H9 (cell line): ENCODE data around the gene SGCE. TPM values are rescaled to one million over a fixed set of nuclear protein-coding genes. Genes with fewer than 3 reads are reported as not detected.

ENCODE experiments used
- DNase-seq: peaks from one replicate; pipeline ENCODE4 v3.0.0-alpha.2; 2017
- H2AFZ ChIP-seq: one replicate; pipeline ENCODE4 v1.6.1; 2013; ENCODE audit warnings: mild to moderate bottlenecking, low read length, control low read depth, moderate library complexity
- H2AK5ac ChIP-seq: 2 replicates; pipeline ENCODE4 v1.6.1; 2013; ENCODE audit warnings: low read length, control low read depth, mixed read lengths; ENCODE audit not compliant: insufficient read length
- H2BK120ac ChIP-seq: one replicate; pipeline ENCODE4 v1.6.1; 2013; ENCODE audit warnings: low read depth, mild to moderate bottlenecking, low read length, control low read depth, inconsistent platforms; ENCODE audit not compliant: poor library complexity, severe bottlenecking
- H2BK12ac ChIP-seq: 2 replicates; pipeline ENCODE4 v1.6.1; 2013; ENCODE audit warnings: low read length, control low read depth, mixed read lengths, low read depth; ENCODE audit not compliant: insufficient read length
- H2BK15ac ChIP-seq: 2 replicates; pipeline ENCODE4 v1.6.1; 2013; ENCODE audit warnings: low read depth, low read length, control low read depth
- H2BK20ac ChIP-seq: one replicate; pipeline ENCODE4 v1.6.1; 2013; ENCODE audit warnings: low read depth, mild to moderate bottlenecking, low read length, control low read depth, inconsistent platforms; ENCODE audit not compliant: poor library complexity, severe bottlenecking
- H2BK5ac ChIP-seq: 2 replicates; pipeline ENCODE4 v1.6.1; 2013; ENCODE audit warnings: low read length, control low read depth, mixed read lengths; ENCODE audit not compliant: insufficient read length
- H3K14ac ChIP-seq: 2 replicates; pipeline ENCODE4 v1.6.1; 2013; ENCODE audit warnings: low read length, control low read depth; ENCODE audit not compliant: insufficient read depth
- H3K18ac ChIP-seq: 2 replicates; pipeline ENCODE4 v1.6.1; 2013; ENCODE audit warnings: low read depth, mild to moderate bottlenecking, mixed read lengths, low read length, control low read depth; ENCODE audit not compliant: insufficient read length
- H3K23ac ChIP-seq: 2 replicates; pipeline ENCODE4 v1.6.1; 2013; ENCODE audit warnings: low read length, control low read depth, mixed read lengths, low read depth; ENCODE audit not compliant: insufficient read length
- H3K23me2 ChIP-seq: 2 replicates; pipeline ENCODE4 v1.6.1; 2013; ENCODE audit warnings: low read depth, mild to moderate bottlenecking, mixed read lengths, low read length, control low read depth; ENCODE audit not compliant: insufficient read length, poor library complexity, severe bottlenecking
- H3K27ac ChIP-seq: 2 replicates; pipeline ENCODE4 v1.5.1; 2013; ENCODE audit warnings: low read length, control low read depth, mixed read lengths, low read depth; ENCODE audit not compliant: insufficient read length
- H3K27me3 ChIP-seq: 2 replicates; pipeline ENCODE4 v1.6.1; 2013; ENCODE audit warnings: low read length, control low read depth, inconsistent platforms; ENCODE audit not compliant: insufficient read depth
- H3K4ac ChIP-seq: 2 replicates; pipeline ENCODE4 v1.6.1; 2013; ENCODE audit warnings: low read depth, mild to moderate bottlenecking, control low read depth, inconsistent platforms, low read length, moderate library complexity
- H3K4me1 ChIP-seq: 2 replicates; pipeline ENCODE4 v1.6.1; 2013; ENCODE audit warnings: low read length, control low read depth, inconsistent platforms; ENCODE audit not compliant: insufficient read depth
- H3K4me2 ChIP-seq: 2 replicates; pipeline ENCODE4 v1.6.1; 2013; ENCODE audit warnings: low read length, control low read depth, mixed read lengths; ENCODE audit not compliant: insufficient read length, insufficient read depth
- H3K56ac ChIP-seq: 2 replicates; pipeline ENCODE4 v1.6.1; 2013; ENCODE audit warnings: low read depth, mild to moderate bottlenecking, mixed read lengths, low read length, control low read depth; ENCODE audit not compliant: insufficient read length
- H3K79me1 ChIP-seq: 2 replicates; pipeline ENCODE4 v1.6.1; 2013; ENCODE audit warnings: low read depth, mild to moderate bottlenecking, moderate library complexity, low read length, control low read depth, inconsistent platforms; ENCODE audit not compliant: insufficient read depth, poor library complexity, severe bottlenecking
- H3K79me2 ChIP-seq: 2 replicates; pipeline ENCODE4 v1.6.1; 2013; ENCODE audit warnings: low read length, control low read depth, inconsistent platforms; ENCODE audit not compliant: insufficient read depth
- H3K9ac ChIP-seq: 2 replicates; pipeline ENCODE4 v1.6.1; 2013; ENCODE audit warnings: low read length, control low read depth, mixed read lengths; ENCODE audit not compliant: insufficient read length; ENCODE audit errors: extremely low read depth
- H3K9me3 ChIP-seq: one replicate; pipeline ENCODE4 v1.6.1; 2013; ENCODE audit warnings: low read depth, low read length, inconsistent platforms; ENCODE audit not compliant: control insufficient read depth
- H3T11ph ChIP-seq: one replicate; pipeline ENCODE4 v1.6.1; 2013; ENCODE audit warnings: mild to moderate bottlenecking, low read length, control low read depth, inconsistent platforms
- H4K20me1 ChIP-seq: one replicate; pipeline ENCODE4 v1.6.1; 2013; ENCODE audit not compliant: control insufficient read depth, insufficient read length, insufficient read depth
- H4K5ac ChIP-seq: 2 replicates; pipeline ENCODE4 v1.6.1; 2013; ENCODE audit warnings: low read depth, mild to moderate bottlenecking, mixed read lengths, low read length, control low read depth; ENCODE audit not compliant: insufficient read length
- H4K8ac ChIP-seq: replicated peaks from 2 replicates; pipeline ENCODE4 v1.6.1; 2013; ENCODE audit warnings: low read length, control low read depth, mixed read lengths, low read depth; ENCODE audit not compliant: insufficient read length
- H4K91ac ChIP-seq: 2 replicates; pipeline ENCODE4 v1.6.1; 2013; ENCODE audit warnings: low read depth, mild to moderate bottlenecking, moderate library complexity, mixed read lengths, low read length, control low read depth; ENCODE audit not compliant: insufficient read length
- H3K27ac Mint-ChIP-seq, 3 experiments: 2 replicates in 2 of 3; 3 replicates in 1 of 3; pipeline ENCODE4 v1.8.0; 2020 to 2021; ENCODE audit warnings: mixed read lengths in 3 of 3, mild to moderate bottlenecking in 1 of 3, moderate library complexity in 1 of 3
- H3K27me3 Mint-ChIP-seq: 2 replicates; pipeline ENCODE4 v1.8.0; 2021; ENCODE audit warnings: low read depth, mild to moderate bottlenecking, moderate library complexity, mixed read lengths
- H3K36me3 Mint-ChIP-seq, 3 experiments: 2 replicates in 2 of 3; 3 replicates in 1 of 3; pipeline ENCODE4 v1.8.0; 2020 to 2021; ENCODE audit warnings: low read depth in 3 of 3, mixed read lengths in 3 of 3; ENCODE audit not compliant: insufficient read depth in 1 of 3
- H3K4me1 Mint-ChIP-seq, 2 experiments: 2 replicates each; pipeline ENCODE4 v1.8.0; 2020; ENCODE audit warnings: mixed read lengths in 2 of 2
- H3K4me3 Mint-ChIP-seq, 2 experiments: 2 replicates in 1 of 2; 3 replicates in 1 of 2; pipeline ENCODE4 v1.8.0; 2020 to 2021; ENCODE audit warnings: mild to moderate bottlenecking in 2 of 2, mixed read lengths in 2 of 2, moderate library complexity in 1 of 2
- H3K9me3 Mint-ChIP-seq, 2 experiments: 2 replicates in 1 of 2; 3 replicates in 1 of 2; pipeline ENCODE4 v1.8.0; 2020; ENCODE audit warnings: mild to moderate bottlenecking in 2 of 2, mixed read lengths in 2 of 2, moderate library complexity in 1 of 2
- WGBS: extraction: QIAGEN DNeasy Blood & Tissue Kit; methylation state at CpG from one replicate; pipeline ENCODE4 v1.1.7; 2013; ENCODE audit warnings: missing lambda C conversion rate, low lambda C conversion rate, mixed read lengths; ENCODE audit not compliant: insufficient read length; ENCODE audit errors: extremely low coverage; 5-methylcytosine and 5-hydroxymethylcytosine counted together
- total RNA-seq: library from RNA; stranded (reverse); gene quantifications from 2 replicates; pipeline ENCODE4 v1.2.1, GENCODE V29; 2021
- TF ChIP-seq, protein P1 (sequence below): fragments of 200-600 bp; sonication (generic); conservative IDR thresholded peaks from 3 replicates; pipeline ENCODE4 v1.8.0; 2021; ENCODE audit warnings: antibody characterized with exemption, mild to moderate bottlenecking

The SGCE gene
- total RNA-seq, 1 experiment from 2014 or later: 30.5 TPM

DNA sequence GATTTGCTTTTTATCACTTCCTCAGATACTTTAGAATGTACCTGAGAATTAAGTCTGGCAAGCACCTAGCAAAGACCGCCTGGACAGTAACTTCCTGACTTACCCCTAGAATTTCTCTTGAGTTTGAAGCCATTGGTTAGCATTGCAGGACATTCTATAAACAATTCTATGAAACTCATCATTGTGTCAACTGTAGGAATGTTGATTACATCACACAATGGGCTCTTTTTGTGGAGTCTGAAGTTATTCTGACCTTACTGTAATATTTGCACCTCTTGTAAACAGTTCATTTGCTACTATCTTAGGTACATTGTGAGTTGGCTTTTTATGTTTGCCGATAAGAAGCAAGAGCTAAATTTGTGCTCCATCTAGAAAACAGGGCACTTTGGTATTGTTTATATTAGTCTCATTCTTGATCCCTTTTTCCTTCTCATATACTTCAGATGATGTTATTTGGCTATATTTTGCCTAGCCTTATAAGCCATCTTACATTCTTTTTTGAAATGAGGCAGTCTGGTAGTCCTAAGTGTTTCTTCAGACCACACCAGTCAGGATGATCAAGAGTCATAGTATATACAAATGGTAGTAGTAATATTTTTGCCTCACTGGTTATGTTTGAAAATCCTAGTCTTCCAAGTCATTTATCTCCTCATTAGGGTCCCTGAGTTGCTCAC lies 94.0 kb downstream of the SGCE start:
- H4K91ac ChIP-seq: no peak overlapping the region
- H3K27ac ChIP-seq: no peak overlapping the region
- no peaks in the 10 kb centered on the region for H3K79me1 ChIP-seq
- no peak overlapping the region for H3K18ac ChIP-seq
- H3K9me3 ChIP-seq: no peaks in the 10 kb centered on the region
- no peaks in the 10 kb centered on the region for H3K4me1 ChIP-seq
- no peak overlapping the region for H2AK5ac ChIP-seq
- H2BK12ac ChIP-seq: no peak overlapping the region
- no peaks in the 10 kb centered on the region for H3K27me3 ChIP-seq
- H3K4me1 Mint-ChIP-seq: no peaks in the 10 kb centered on the region
- no peak overlapping the region for H4K8ac ChIP-seq
- no peak overlapping the region for H2BK15ac ChIP-seq
- no peaks in the 10 kb centered on the region for H3K9me3 Mint-ChIP-seq
- H2AFZ ChIP-seq: no peak overlapping the region
- H3K56ac ChIP-seq: no peak overlapping the region
- H3K36me3 Mint-ChIP-seq: peaks cover 0 to 5% (median 0%) of the 10 kb centered on the region in 3 experiments; a peak in 2 of 7 replicates
- H3K4me3 Mint-ChIP-seq: no peak overlapping the region
- no peaks in the 10 kb centered on the region for H4K20me1 ChIP-seq
- H3K4ac ChIP-seq: no peak overlapping the region
- no peak overlapping the region for H3K14ac ChIP-seq
- H3K79me2 ChIP-seq: no peaks in the 10 kb centered on the region
- H2BK20ac ChIP-seq: no peak overlapping the region
- WGBS: no CpG with 5 or more reads among the region's 2 CpGs
- H3T11ph ChIP-seq: no peak overlapping the region
- TF ChIP-seq, protein P1, sequence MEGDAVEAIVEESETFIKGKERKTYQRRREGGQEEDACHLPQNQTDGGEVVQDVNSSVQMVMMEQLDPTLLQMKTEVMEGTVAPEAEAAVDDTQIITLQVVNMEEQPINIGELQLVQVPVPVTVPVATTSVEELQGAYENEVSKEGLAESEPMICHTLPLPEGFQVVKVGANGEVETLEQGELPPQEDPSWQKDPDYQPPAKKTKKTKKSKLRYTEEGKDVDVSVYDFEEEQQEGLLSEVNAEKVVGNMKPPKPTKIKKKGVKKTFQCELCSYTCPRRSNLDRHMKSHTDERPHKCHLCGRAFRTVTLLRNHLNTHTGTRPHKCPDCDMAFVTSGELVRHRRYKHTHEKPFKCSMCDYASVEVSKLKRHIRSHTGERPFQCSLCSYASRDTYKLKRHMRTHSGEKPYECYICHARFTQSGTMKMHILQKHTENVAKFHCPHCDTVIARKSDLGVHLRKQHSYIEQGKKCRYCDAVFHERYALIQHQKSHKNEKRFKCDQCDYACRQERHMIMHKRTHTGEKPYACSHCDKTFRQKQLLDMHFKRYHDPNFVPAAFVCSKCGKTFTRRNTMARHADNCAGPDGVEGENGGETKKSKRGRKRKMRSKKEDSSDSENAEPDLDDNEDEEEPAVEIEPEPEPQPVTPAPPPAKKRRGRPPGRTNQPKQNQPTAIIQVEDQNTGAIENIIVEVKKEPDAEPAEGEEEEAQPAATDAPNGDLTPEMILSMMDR: no peak
- no peak overlapping the region for H3K23ac ChIP-seq
- no peak overlapping the region for H3K9ac ChIP-seq
- H3K4me2 ChIP-seq: no peak overlapping the region
- no peak overlapping the region for H3K27ac Mint-ChIP-seq
- H3K27me3 Mint-ChIP-seq: no peaks in the 10 kb centered on the region
- no peak overlapping the region for H2BK120ac ChIP-seq
- H2BK5ac ChIP-seq: no peak overlapping the region
- no peak for DNase-seq
- H3K23me2 ChIP-seq: no peaks in the 10 kb centered on the region
- H4K5ac ChIP-seq: no peak overlapping the region
